ENCODE results near the gene PLXNA1. TPM values are rescaled to one million over a fixed set of nuclear protein-coding genes. Genes with fewer than 3 reads are reported as not detected.

The PLXNA1 gene
- total and polyA plus RNA-seq, 5 donors from 2014 or later: 0.25 to 12.6 (median 0.36) TPM

DNA sequence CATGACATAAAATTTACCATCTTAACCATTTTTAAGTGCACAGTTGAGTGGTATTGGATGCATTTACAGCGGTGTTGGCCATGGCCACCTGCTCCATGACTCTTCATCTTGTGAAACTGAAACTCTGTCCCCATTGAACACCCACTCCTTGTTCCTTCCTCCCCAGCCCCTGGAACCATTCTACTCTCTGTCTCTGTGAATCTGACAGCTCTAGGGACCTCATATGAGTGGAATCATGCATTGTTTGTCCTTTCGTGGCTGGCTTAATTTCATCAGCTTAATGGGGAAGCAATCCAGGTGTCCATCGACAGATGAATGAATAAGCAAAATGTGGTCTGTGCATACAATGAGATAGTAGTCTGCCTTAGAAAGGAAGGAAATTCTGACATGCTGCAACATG, 42.5 kb downstream of the PLXNA1 start:
- Histone ChIP-seq H3K4me3 (ENCODE audit: low read depth, low read length) (no peak overlapping the region), H3K27me3 (ENCODE audit: control insufficient read depth, insufficient read depth, low read length) (no peaks in the 10 kb centered on the region), H3K9me3 (ENCODE audit: control insufficient read depth in 2 of 2, low read length in 2 of 2) (no peaks in the 10 kb centered on the region), H3K36me3 (ENCODE audit: control insufficient read depth, insufficient read depth, low read length) (peaks cover 7% of the 10 kb centered on the region), H3K27ac (ENCODE audit: insufficient read depth, low read length, poor library complexity, severe bottlenecking) (no peak overlapping the region), H3K4me1 (ENCODE audit: control insufficient read depth, insufficient read depth, low read length, poor library complexity, severe bottlenecking) (no peaks in the 10 kb centered on the region)
- ATAC-seq (ENCODE audit: low read depth in 2 of 2): no peak
- no peaks in the 10 kb centered on the region for H3K27me3 Mint-ChIP-seq
- peak overlapping the region in 1 of 3 donors; percentile 56 for H3K27ac Mint-ChIP-seq
- peaks cover 9% of the 10 kb centered on the region for H3K36me3 Mint-ChIP-seq
- DNase-seq: no peak
- H3K4me3 Mint-ChIP-seq: no peak overlapping the region
- no peaks in the 10 kb centered on the region for H3K4me1 Mint-ChIP-seq
- H3K9me3 Mint-ChIP-seq: no peaks in the 10 kb centered on the region

DNA sequence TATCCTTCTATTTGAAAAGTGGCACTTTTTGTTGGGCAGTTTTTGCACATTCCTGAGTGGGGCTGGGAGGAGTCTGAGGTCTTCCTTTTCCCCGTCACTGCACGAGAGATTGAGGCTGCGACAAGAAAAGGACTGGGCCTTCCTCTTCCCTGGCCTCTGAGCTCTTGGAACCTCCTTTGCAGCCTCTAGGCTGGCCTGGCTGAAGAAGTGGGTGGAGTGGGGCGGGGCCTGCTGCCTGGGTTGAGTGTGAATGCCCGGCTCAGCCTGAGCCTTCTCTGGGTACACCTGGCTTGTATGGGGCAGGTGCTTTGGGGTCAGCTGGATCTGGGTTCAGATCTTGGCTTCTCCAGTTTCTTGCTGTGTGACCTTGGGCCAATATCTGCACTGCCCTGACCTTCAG, 43.1 kb downstream of the PLXNA1 start:
- H3K36me3 Mint-ChIP-seq: peaks cover 9% of the 10 kb centered on the region
- H3K4me3 Mint-ChIP-seq: no peak overlapping the region
- peaks cover 7% of the 10 kb centered on the region for H3K36me3 ChIP-seq (ENCODE audit: control insufficient read depth, insufficient read depth, low read length)
- H3K9me3 Mint-ChIP-seq: no peaks in the 10 kb centered on the region
- no peaks in the 10 kb centered on the region for H3K9me3 ChIP-seq (ENCODE audit: control insufficient read depth in 2 of 2, low read length in 2 of 2)
- no peak overlapping the region for H3K4me3 ChIP-seq (ENCODE audit: low read depth, low read length)
- H3K27me3 Mint-ChIP-seq: no peaks in the 10 kb centered on the region
- ATAC-seq (ENCODE audit: low read depth in 2 of 2) (no peak), DNase-seq (no peak)
- H3K27ac ChIP-seq (ENCODE audit: insufficient read depth, low read length, poor library complexity, severe bottlenecking): no peak overlapping the region
- H3K27me3 ChIP-seq (ENCODE audit: control insufficient read depth, insufficient read depth, low read length): no peaks in the 10 kb centered on the region
- H3K4me1 Mint-ChIP-seq: no peaks in the 10 kb centered on the region
- H3K27ac Mint-ChIP-seq: no peak overlapping the region
- H3K4me1 ChIP-seq (ENCODE audit: control insufficient read depth, insufficient read depth, low read length, poor library complexity, severe bottlenecking): no peaks in the 10 kb centered on the region

GRCh38 chr3:127026661-127027060, 43.7 kb downstream of the PLXNA1 start:
- H3K27ac ChIP-seq (ENCODE audit: insufficient read depth, low read length, poor library complexity, severe bottlenecking): no peak overlapping the region
- no peaks in the 10 kb centered on the region for H3K4me1 ChIP-seq (ENCODE audit: control insufficient read depth, insufficient read depth, low read length, poor library complexity, severe bottlenecking)
- H3K27me3 ChIP-seq (ENCODE audit: control insufficient read depth, insufficient read depth, low read length): no peaks in the 10 kb centered on the region
- Mint-ChIP-seq H3K27ac (peak overlapping the region in 1 of 3 donors; percentile 59), H3K4me3 (no peak overlapping the region), H3K4me1 (no peaks in the 10 kb centered on the region), H3K27me3 (no peaks in the 10 kb centered on the region), H3K9me3 (no peaks in the 10 kb centered on the region), H3K36me3 (peaks cover 4% of the 10 kb centered on the region)
- ATAC-seq (ENCODE audit: low read depth in 2 of 2) (no peak), DNase-seq (no peak)
- no peaks in the 10 kb centered on the region for H3K9me3 ChIP-seq (ENCODE audit: control insufficient read depth in 2 of 2, low read length in 2 of 2)
- peaks cover 3% of the 10 kb centered on the region for H3K36me3 ChIP-seq (ENCODE audit: control insufficient read depth, insufficient read depth, low read length)
- no peak overlapping the region for H3K4me3 ChIP-seq (ENCODE audit: low read depth, low read length)

DNA sequence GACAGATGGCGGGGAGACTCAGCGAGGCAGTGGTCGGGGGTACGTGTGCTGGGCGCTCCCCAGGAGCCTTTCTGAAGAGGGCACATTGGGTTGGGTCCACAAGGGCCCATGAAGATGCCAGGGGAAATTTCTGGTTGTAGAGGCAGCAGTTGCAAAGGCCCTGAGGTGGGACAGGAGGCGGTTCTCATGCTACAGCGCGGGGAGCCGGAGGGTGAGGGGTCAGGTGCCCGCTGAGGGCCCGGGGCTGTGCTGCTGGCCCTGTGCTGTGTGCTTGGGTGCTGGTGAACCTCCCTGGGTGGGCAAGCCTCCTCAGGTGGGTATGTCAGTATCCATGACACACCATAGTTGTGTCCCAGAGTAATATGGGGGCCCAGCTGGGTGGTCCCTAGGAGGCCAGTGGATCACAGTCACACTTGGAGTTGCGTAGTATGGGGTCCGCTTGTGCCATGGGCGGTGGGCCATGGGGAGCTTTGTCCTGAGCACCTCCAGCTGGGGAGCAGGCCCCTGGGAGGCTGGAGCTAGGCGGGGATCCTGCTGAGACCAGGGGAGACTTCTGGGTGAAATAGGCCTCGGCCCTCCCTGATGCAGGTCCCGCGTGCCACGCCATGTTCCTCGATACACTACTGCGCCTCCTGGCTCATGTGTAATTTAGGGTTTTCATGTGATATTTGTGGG, 44.3 kb downstream of the PLXNA1 start:
- H3K4me1 ChIP-seq (ENCODE audit: control insufficient read depth, insufficient read depth, low read length, poor library complexity, severe bottlenecking): no peaks in the 10 kb centered on the region
- no peaks in the 10 kb centered on the region for H3K27me3 ChIP-seq (ENCODE audit: control insufficient read depth, insufficient read depth, low read length)
- peak overlapping the region in 1 of 3 donors; percentile 59 for H3K27ac Mint-ChIP-seq
- no peaks in the 10 kb centered on the region for H3K4me1 Mint-ChIP-seq
- H3K4me3 ChIP-seq (ENCODE audit: low read depth, low read length): no peak overlapping the region
- H3K4me3 Mint-ChIP-seq: no peak overlapping the region
- H3K9me3 ChIP-seq (ENCODE audit: control insufficient read depth in 2 of 2, low read length in 2 of 2): no peaks in the 10 kb centered on the region
- ATAC-seq (ENCODE audit: low read depth in 2 of 2): no peak
- no peak for DNase-seq
- no peak overlapping the region for H3K27ac ChIP-seq (ENCODE audit: insufficient read depth, low read length, poor library complexity, severe bottlenecking)
- H3K9me3 Mint-ChIP-seq: no peaks in the 10 kb centered on the region
- H3K36me3 Mint-ChIP-seq: peaks cover 4% of the 10 kb centered on the region
- no peaks in the 10 kb centered on the region for H3K27me3 Mint-ChIP-seq
- H3K36me3 ChIP-seq (ENCODE audit: control insufficient read depth, insufficient read depth, low read length): peaks cover 3% of the 10 kb centered on the region

- H3K4me3 ChIP-seq (ENCODE audit: low read depth, low read length): no peak overlapping the region
- H3K4me1 ChIP-seq (ENCODE audit: control insufficient read depth, insufficient read depth, low read length, poor library complexity, severe bottlenecking): no peaks in the 10 kb centered on the region
- no peaks in the 10 kb centered on the region for H3K36me3 ChIP-seq (ENCODE audit: control insufficient read depth, insufficient read depth, low read length)
- no peaks in the 10 kb centered on the region for H3K27me3 ChIP-seq (ENCODE audit: control insufficient read depth, insufficient read depth, low read length)
- no peaks in the 10 kb centered on the region for H3K4me1 Mint-ChIP-seq
- no peak overlapping the region for H3K27ac Mint-ChIP-seq
- ATAC-seq (ENCODE audit: low read depth in 2 of 2): no peak
- H3K9me3 ChIP-seq (ENCODE audit: control insufficient read depth in 2 of 2, low read length in 2 of 2): no peaks in the 10 kb centered on the region
- H3K9me3 Mint-ChIP-seq: no peaks in the 10 kb centered on the region
- no peak for DNase-seq
- no peak overlapping the region for H3K4me3 Mint-ChIP-seq
- H3K36me3 Mint-ChIP-seq: peaks cover 7% of the 10 kb centered on the region
- no peaks in the 10 kb centered on the region for H3K27me3 Mint-ChIP-seq
- no peak overlapping the region for H3K27ac ChIP-seq (ENCODE audit: insufficient read depth, low read length, poor library complexity, severe bottlenecking)
Observed at GRCh38 chr3:127027811-127028548, 45.1 kb downstream of the PLXNA1 start.

DNA sequence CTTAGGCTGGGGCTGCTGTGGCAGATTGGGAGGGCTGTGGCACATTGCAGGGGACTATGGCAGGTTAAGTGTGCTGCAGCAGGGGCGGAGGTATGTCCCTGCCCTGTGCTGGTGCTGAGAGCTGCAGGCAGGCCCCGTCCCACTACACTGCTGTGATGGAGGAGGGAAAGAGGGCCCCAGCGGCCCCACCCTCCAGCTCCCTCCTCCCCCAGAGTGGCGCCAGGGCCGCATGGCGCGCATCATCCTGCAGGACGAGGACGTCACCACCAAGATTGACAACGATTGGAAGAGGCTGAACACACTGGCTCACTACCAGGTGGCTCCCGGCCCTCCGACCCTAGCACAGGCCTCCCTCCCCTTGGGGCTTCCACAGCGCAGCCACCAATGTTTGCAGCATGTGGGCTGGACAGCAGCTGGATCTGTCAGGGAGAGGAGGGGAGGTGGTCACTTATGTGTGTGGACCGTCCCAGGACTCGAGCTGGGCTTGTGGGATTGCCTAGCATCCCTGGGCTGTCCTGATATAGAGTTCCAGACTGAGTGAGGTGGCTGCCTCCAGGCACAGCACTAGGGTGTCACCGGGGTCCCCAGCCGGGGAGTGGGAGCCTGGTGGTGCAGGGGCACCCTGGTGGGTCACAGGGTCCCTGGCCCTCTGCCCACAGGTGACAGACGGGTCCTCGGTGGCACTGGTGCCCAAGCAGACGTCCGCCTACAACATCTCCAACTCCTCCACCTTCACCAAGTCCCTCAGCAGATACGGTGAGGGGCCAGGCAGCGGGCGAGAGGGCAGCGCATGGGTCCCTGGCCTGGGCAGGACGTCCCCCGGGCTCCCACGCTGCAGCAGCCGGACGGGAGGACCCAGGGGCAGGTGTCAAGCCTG, 46.1 kb downstream of the PLXNA1 start:
- Histone ChIP-seq H3K27ac (ENCODE audit: insufficient read depth, low read length, poor library complexity, severe bottlenecking) (no peak overlapping the region), H3K27me3 (ENCODE audit: control insufficient read depth, insufficient read depth, low read length) (no peaks in the 10 kb centered on the region), H3K36me3 (ENCODE audit: control insufficient read depth, insufficient read depth, low read length) (no peaks in the 10 kb centered on the region), H3K4me1 (ENCODE audit: control insufficient read depth, insufficient read depth, low read length, poor library complexity, severe bottlenecking) (no peaks in the 10 kb centered on the region), H3K9me3 (ENCODE audit: control insufficient read depth in 2 of 2, low read length in 2 of 2) (no peaks in the 10 kb centered on the region), H3K4me3 (ENCODE audit: low read depth, low read length) (no peak overlapping the region)
- Mint-ChIP-seq H3K4me1 (no peaks in the 10 kb centered on the region), H3K9me3 (no peaks in the 10 kb centered on the region), H3K27ac (no peak overlapping the region), H3K36me3 (peaks cover 7% of the 10 kb centered on the region), H3K27me3 (no peaks in the 10 kb centered on the region), H3K4me3 (no peak overlapping the region)
- DNase-seq: no peak
- no peak for ATAC-seq (ENCODE audit: low read depth in 2 of 2)

GRCh38 chr3:127029658-127030507, 47.0 kb downstream of the PLXNA1 start:
- H3K27me3 Mint-ChIP-seq: no peaks in the 10 kb centered on the region
- H3K4me1 Mint-ChIP-seq: no peaks in the 10 kb centered on the region
- no peak overlapping the region for H3K4me3 Mint-ChIP-seq
- ATAC-seq (ENCODE audit: low read depth in 2 of 2): no peak
- no peak overlapping the region for H3K27ac Mint-ChIP-seq
- Histone ChIP-seq H3K9me3 (ENCODE audit: control insufficient read depth in 2 of 2, low read length in 2 of 2) (no peaks in the 10 kb centered on the region), H3K4me1 (ENCODE audit: control insufficient read depth, insufficient read depth, low read length, poor library complexity, severe bottlenecking) (no peaks in the 10 kb centered on the region), H3K27me3 (ENCODE audit: control insufficient read depth, insufficient read depth, low read length) (no peaks in the 10 kb centered on the region), H3K36me3 (ENCODE audit: control insufficient read depth, insufficient read depth, low read length) (no peaks in the 10 kb centered on the region), H3K4me3 (ENCODE audit: low read depth, low read length) (no peak overlapping the region), H3K27ac (ENCODE audit: insufficient read depth, low read length, poor library complexity, severe bottlenecking) (no peak overlapping the region)
- H3K36me3 Mint-ChIP-seq: peaks cover 9% of the 10 kb centered on the region
- DNase-seq: no peak
- no peaks in the 10 kb centered on the region for H3K9me3 Mint-ChIP-seq
